ENCODE measurements around the gene HADHB. TPM values are rescaled to one million over a fixed set of nuclear protein-coding genes. Genes with fewer than 3 reads are reported as not detected.
"Not testable (repeated sequence)": the region's sequence is repeated elsewhere in the genome, so short reads cannot be mapped to it uniquely, and the experiment has no call there.

The HADHB gene
- total RNA-seq, 1 donor from 2014 or later = 71.1 TPM

DNA sequence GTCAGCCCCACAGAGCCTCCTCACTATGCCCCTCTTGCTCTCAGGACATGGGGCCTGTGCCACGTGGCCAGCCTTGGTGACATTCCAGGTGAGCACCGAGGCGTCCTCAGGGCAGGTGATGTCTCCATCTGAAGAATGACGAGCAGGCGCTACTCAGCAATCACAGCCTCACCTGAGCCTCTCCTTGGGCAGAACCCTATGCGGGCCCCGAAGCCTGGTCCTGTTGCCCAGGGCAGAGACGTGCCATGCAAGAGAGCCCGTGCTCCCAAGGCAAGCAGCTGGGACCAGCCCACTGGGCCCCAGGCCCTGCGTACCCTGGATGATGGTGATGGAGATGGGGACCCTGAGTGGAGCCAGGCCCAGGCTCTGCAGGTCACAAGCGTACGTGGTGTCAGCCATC, 68.7 kb downstream of the HADHB start:
- TF ChIP-seq, protein P1, sequence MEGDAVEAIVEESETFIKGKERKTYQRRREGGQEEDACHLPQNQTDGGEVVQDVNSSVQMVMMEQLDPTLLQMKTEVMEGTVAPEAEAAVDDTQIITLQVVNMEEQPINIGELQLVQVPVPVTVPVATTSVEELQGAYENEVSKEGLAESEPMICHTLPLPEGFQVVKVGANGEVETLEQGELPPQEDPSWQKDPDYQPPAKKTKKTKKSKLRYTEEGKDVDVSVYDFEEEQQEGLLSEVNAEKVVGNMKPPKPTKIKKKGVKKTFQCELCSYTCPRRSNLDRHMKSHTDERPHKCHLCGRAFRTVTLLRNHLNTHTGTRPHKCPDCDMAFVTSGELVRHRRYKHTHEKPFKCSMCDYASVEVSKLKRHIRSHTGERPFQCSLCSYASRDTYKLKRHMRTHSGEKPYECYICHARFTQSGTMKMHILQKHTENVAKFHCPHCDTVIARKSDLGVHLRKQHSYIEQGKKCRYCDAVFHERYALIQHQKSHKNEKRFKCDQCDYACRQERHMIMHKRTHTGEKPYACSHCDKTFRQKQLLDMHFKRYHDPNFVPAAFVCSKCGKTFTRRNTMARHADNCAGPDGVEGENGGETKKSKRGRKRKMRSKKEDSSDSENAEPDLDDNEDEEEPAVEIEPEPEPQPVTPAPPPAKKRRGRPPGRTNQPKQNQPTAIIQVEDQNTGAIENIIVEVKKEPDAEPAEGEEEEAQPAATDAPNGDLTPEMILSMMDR (conservative IDR thresholded peaks at IDR 0.05; ENCODE audit: low read depth, low read length) = no peak
- H3K4me3 ChIP-seq (ENCODE audit: low read depth, low read length) = no peak overlapping the region
- DNase-seq (ENCODE audit: low read depth) = no peak

DNA sequence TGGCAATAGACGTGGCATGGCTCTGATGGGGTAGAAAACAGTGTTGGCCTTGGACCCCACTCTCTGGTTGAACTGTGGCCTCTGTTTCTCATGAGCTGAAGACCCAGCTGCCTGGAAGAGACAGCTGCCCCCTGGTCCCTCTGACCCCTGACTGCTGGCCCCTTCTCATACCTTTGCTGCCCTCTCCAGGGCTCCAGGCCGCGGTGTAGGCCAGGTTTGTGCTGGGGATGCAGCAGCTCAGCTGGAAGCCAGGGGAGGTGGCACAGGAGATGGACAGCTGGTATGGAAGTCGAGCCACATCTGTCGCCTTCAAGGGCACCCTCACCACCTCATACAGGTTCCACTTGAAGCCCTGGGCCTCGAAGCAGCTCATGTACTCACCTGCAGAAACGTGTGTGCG, 69.5 kb downstream of the HADHB start:
- H3K4me3 ChIP-seq (ENCODE audit: low read depth, low read length) = no peak overlapping the region
- no peak for DNase-seq (ENCODE audit: low read depth)
- TF ChIP-seq, protein P1 (conservative IDR thresholded peaks at IDR 0.05; ENCODE audit: low read depth, low read length) = no peak

DNA sequence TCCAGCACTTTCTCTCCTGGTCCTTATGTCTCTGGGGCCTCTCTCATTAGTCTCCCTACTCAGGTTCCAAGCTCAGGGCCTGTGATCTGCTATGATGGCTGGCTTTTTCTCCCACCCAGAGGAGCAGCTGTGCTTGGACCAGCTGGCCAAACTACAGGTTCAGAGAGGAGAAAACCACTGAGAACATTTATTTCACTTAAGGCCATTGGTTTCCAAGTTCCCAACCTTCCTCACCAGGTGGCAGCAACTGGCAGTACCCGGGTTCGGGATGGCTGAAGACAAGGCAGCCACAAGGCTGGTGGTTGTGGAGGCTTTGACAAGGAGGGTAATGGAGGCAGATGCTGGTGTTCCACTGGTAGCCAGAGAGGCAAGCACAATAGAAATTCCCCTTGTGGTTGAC, 71.3 kb downstream of the HADHB start:
- TF ChIP-seq, protein P1 (conservative IDR thresholded peaks at IDR 0.05; ENCODE audit: low read depth, low read length) = peak; percentile 58
- H3K4me3 ChIP-seq (ENCODE audit: low read depth, low read length) = no peak overlapping the region
- DNase-seq (ENCODE audit: low read depth) = no peak

DNA sequence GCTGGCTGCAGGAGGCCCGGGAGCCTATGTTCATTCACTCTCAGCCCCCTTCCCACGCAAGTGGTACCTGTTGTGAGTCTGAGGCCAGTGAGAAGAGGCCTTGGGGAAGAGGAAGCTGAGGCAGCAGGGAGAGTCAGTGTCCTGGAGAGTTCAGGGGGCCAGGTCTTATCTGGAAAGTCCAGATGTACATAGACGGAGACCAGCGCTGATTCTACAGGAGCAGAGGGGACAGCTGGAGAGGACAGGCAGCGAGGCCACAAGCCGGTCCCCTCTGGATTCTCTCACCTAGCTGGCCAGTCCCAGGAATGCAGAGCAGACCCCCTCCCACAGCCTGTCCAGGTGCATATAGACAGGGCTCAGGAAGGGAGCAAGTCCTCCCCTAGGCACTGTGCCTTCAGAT, 72.1 kb downstream of the HADHB start:
- TF ChIP-seq, protein P1 (conservative IDR thresholded peaks at IDR 0.05; ENCODE audit: low read depth, low read length) = no peak
- no peak for DNase-seq (ENCODE audit: low read depth)

DNA sequence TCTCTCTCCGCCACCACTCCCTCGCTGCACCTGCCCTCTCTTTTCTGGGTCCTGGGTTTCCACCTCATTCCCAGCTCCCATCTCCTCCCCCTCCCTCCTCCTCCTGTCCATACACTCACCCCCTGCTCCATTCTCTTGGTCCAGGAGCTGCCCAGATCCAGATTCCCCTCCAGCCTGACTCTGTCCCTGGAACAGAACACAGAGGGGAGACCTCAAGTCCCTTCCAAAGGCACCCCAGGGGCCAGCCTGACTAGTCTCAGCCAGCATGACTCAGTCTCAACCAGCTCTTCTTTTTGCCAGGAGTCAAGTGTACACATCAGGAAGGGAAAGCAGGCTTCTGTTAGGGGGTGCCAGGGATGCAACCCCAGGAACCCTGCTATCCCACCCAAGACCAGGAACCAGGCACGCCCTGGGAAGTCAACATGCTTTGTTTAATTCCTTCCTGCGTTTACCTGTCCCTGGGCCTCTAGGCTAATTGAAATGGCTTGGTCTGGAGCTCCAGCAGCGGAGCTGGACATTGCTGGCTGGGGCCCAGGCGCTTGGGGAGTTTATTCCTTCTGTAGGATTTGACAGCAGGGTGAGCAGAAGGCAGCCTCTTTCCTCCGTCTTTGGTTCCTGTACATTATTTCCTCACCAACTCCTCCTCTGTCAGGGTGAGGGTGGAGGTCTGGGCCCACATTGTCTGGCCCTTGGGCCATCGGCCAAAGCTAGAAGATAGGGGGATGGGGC, 72.8 kb downstream of the HADHB start:
- no peak overlapping the region for H3K4me3 ChIP-seq (ENCODE audit: low read depth, low read length)
- no peak for DNase-seq (ENCODE audit: low read depth)
- TF ChIP-seq, protein P1 (conservative IDR thresholded peaks at IDR 0.05; ENCODE audit: low read depth, low read length) = no peak

More for the DNA sequence above, 72.1 kb downstream of the HADHB start:
- no peak overlapping the region for H3K4me3 ChIP-seq (ENCODE audit: low read depth, low read length)

DNA sequence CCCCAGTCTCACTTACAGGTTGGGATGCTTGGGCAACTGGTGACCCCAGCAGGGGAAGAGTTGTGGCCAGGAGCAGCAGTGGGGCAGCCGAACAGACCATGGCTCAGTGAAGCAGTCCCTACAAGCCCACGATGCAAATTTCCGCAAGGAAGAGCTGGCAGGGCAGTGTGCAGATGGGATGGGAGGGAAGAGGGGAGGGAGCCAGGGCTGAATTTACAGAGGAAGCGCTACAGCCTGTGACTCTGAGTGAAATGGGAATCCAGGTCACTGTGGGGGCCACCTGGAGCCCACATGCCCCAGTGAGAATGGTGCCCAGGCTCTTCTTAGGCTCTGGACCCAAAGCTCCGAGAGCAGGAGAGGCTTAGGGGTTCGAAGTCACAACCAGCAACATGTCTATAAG, 74.2 kb downstream of the HADHB start:
- no peak for DNase-seq (ENCODE audit: low read depth)
- H3K4me3 ChIP-seq (ENCODE audit: low read depth, low read length) = no peak overlapping the region
- TF ChIP-seq, protein P1 (conservative IDR thresholded peaks at IDR 0.05; ENCODE audit: low read depth, low read length) = no peak

DNA sequence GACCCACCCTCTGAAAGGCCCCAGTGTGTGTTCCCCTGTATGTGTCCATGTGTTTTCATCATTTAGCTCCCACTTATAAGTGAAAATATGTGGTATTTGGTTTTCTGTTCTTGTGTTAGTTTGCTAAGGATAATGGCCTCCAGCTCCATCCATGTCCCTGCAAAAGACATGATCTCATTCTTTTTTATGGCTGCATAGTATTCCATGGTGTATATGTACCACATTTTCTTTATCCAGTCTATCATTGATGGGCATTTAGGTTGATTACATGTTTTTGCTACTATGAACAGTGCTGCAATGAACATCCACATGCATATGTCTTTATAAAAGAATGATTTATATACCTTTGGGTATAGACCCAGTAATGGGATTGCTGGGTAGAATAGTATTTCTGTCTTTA, 79.7 kb downstream of the HADHB start:
- not testable (repeated sequence) for H3K4me3 ChIP-seq (ENCODE audit: low read depth, low read length); DNase-seq (ENCODE audit: low read depth)

Measured in epithelial cell of proximal tubule (primary cell).